Measurements from ENCODE around the gene KCNJ12.
"Not testable (repeated sequence)": the region's sequence is repeated elsewhere in the genome, so short reads cannot be mapped to it uniquely, and the experiment has no call there.

The KCNJ12 gene

DNA sequence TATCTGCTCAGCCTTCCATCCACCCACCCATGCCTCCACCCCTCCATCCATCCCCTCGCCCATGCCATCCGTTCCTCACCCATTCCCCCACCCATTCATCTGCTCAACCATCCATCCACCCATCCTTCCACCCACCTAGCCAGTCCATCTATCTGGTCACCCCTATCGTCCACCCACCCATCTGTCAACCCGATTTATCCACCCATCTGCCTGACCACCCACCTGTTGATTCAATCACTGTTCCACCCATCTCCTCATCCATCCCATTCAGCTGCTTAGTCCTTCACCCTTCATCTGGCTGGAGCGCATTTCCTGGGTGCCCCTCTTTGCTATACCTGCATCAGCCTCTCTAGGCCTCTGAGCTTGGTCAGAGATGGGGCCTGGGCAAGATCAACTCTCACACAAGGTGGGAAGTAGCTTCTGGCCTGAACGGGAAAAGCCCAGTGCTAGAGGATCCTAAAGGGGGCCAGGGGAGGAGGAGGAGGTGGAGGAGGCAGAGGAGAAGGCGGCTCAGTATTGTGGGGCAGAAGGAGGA lies 32.7 kb downstream of the KCNJ12 start:
- not testable (repeated sequence) for DNase-seq

DNA sequence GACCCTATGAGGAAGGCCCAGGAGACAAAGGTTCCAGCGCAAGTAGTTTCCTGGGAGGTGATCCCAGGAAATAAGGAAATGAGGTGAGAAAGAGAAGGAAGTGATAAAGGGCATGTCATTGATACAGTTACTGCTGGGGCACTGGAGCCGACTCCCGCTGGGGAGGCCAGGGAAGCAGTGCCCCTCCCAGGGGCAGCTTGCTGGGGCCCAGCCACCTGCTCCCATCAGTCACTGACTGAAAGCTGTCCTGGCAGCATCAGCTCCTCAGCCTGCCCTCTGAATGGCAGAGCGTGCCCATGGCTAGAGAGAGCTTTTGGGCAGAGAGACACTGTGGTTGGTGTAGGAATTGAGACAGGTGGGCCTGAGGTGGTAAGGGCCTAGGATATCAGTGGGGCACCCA lies 33.2 kb downstream of the KCNJ12 start:
- not testable (repeated sequence) for DNase-seq

DNA sequence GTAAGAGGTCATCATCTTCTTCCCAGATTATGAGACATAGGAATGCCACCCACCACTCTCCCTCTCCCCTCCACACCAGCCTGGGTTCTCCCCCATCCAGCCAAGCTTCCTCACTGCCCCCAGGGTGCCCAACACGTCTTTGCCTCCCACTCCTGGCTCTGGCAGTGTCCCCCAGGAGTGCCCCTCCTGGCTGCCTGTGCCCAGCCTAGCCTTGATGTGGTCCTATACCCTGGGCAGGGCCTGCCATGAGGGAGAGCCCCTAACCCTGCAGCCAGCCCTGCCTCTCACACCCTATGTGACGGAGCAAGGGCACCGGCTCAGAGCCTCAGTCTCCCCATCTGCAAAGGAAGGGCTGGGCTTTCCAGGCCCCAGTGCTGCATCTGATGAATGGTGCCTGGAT lies 33.8 kb downstream of the KCNJ12 start:
- DNase-seq, result not testable (repeated sequence)

DNA sequence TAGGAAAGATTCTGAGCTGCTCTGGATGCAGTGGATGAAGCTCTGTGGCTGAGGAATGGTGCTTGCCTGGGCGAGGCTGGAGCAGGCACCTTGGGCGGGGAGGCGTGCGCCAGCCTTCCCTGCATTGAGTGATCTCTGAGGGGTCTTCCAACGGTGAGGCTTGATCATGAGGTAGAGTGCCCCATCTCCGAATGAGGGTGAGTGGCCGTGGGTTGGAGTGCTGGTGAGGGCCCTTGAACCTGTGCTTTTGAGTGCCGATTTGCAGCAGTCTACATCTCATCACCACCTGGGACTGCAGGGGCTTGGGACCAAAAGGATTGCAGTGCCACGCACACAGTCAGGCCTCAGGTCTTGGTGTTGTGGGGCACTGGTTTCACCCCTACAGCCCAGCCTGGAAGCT lies 34.2 kb downstream of the KCNJ12 start:
- DNase-seq, result not testable (repeated sequence)

DNA sequence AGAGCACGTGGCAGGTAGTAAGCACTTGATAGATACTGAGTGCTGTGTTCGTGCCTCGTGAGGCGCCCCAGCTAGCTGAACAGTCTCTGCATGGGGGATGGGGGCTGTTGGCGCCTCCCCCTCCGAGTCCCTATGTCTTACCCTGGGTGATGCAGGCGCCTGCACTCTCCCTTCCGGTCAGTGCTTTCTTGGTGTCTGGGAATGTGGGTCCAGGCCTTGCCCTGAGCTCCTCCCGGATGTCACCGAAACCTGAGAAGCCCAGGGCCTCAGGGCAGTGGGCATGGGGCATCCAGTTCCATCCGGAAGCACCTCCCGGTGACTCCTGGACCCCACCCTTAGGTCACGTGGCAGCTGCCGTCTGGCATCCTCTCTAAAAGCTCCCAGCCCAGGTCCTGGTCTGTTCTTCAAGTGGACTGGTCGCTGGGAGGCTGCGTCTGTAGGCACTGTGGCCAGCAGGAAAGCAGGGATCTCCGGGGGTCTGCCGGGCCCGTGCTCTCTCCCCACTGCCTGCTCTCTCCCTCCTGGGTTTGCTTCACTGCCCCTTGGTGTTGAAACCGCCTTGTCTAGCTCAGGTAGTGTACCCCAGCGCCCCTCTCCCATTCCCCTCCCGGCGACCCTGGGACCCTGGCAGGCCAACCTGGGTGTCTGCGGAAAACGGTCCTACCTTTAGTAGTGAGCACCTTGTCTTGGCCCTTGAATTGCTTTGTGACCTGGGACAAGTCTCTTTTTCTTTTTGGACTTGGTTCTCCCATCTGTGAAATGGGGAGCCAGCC lies 34.9 kb downstream of the KCNJ12 start:
- DNase-seq, result not testable (repeated sequence)

DNA sequence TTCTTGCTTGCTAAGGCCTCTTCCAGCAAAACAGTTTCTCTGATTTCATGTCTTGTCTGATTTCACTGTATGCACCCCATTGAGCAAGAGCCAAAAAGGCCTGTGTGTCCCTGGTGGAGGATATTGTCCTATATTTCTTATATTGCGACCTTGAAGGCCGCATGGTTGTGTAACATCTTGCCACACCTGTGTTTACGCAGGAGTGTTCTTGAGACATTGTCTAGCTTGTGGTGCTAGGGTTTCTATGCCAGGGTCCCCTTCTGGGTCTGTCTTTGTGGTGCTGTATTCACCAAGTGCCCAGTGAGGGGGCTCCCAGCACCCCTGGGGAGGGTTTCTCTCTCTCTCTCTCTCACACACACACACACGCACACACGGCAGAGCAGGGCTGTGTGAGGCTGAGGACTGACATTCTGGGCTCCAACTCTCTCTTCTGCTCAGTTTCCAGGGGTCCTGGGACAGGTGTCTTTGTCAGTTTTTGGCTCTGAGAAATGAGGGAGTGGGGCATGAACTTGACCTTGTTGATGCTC lies 35.6 kb downstream of the KCNJ12 start:
- not testable (repeated sequence) for DNase-seq

DNA sequence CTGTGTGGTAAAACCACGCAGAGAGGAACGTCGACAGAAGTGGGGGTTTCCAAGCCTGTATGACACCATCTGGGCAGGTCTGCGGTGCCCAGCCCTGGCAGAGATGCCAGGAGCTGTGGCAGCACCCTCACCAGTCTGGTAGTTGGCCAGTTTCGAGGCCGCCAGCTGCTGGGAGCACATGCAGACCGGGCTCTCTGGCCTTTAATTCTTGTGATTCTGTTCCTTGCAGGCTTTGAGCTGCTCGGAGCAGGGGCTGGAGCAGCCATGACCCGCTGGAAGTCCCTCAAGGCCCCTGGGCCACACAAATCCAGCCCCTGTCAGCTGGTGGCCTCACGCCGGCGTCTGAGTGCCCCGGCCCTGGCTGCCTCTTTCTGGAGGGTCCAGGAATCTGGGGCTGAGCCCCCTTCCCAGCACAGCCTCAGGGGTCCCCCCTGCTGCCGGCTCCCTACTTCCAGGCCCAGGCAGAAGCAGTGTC lies 36.1 kb downstream of the KCNJ12 start:
- DNase-seq, result not testable (repeated sequence)

DNA sequence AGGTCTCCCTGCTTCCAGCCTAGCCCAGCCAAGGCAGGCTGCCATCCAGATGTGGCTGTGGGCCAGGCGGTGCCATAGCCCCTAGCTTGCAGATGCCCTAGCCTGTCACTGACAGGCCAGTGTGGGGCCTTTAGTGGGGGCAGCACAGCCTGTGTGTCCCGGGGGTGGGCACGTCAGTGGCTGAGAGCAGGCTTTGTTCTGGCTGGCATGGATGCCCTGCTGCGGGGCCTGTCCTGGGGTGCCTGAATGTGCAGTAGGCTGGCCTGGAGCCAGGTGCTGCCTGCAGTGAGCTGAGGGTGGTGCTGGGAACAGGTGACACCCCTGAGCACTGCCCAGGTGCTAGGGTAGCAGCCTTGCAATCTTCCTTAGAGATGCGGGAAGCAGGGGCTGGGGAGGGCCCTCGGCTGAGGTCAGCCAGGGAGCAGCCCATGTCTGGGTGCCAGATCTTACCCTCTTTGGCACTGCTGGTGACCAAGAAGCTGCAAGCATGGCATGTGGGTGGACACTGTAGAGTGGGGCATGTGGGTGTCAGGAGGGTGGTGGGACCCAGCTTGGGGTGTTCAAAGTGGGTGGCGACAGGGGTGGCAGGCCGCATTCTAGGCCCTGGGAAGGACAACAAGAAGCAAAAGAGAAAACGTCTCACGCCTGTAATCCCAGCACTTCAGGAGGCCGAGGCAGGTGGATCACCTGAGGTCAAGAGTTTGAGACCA lies 37.6 kb downstream of the KCNJ12 start:
- DNase-seq, result peak in 1 of 2 donors; percentile 14

DNA sequence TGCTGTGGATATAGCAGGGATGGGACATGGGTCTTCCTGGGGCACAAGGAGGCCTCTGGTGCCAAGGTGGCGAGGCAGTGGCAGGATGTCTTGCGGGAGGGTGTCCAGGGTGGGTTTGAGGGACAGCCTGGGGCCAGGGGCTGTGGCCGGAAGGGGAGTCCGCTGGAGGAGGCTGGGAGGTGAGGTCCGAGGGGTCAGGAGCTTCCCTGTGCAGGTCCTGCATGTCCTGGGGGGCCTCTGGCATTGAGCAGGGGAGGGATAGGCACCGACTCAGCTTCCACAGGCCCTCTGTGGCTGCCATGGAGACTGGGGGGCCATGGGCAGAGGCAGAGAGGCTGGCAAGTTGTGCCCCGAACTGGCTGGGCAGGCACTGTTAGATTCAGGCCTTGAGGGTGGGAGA lies 38.5 kb downstream of the KCNJ12 start:
- not testable (repeated sequence) for DNase-seq

DNA sequence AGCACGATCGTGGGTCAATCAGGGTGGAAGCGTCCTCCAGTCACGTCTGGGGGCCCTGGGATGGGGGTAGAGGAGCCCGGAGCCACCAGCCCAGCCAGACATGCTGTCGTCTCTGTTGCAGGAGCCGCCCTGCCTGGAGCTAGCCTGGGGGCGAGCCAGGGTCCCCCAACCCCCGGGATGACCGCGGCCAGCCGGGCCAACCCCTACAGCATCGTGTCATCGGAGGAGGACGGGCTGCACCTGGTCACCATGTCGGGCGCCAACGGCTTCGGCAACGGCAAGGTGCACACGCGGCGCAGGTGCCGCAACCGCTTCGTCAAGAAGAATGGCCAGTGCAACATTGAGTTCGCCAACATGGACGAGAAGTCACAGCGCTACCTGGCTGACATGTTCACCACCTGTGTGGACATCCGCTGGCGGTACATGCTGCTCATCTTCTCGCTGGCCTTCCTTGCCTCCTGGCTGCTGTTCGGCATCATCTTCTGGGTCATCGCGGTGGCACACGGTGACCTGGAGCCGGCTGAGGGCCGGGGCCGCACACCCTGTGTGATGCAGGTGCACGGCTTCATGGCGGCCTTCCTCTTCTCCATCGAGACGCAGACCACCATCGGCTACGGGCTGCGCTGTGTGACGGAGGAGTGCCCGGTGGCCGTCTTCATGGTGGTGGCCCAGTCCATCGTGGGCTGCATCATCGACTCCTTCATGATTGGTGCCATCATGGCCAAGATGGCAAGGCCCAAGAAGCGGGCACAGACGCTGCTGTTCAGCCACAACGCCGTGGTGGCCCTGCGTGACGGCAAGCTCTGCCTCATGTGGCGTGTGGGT lies 39.2 kb downstream of the KCNJ12 start:
- not testable (repeated sequence) for DNase-seq

DNA sequence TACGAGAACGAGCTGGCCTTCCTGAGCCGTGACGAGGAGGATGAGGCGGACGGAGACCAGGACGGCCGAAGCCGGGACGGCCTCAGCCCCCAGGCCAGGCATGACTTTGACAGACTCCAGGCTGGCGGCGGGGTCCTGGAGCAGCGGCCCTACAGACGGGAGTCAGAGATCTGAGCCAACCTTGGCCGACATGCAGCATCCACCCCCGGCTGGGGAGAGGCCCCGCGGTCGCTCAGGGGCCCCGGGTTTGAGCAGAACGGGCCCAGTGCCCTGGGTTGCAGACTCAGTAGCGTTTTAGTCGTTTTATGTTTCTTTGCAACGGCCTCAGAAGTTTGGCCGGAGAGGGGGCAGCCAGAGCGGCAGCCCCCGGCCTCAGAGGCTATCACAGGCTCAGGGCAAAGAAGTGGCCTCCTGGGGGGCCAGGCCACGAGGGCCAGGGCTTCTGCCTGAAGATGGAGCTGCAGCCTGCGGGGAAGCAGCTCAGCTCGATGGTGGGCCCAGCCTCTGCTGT lies 40.4 kb downstream of the KCNJ12 start:
- DNase-seq, result not testable (repeated sequence)

DNA sequence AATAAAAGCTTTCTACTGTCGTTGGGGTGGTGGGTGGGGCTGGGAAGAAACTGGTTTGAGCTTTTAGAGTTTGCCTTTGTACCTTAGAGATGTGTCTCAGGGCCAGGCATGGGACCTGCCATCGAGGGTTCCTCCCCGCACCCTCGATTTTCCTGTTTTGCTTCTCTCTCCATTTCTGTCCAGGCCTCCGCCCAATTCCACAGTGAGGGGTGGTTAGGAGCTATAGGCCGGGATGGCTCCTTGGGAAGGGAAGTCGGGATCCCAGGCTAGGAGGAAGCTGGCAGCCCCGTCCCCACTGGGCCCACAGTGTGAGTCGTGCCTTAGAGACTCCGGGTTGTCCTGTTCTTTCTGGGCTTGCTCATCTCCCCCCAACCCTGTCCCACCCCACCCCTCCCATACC lies 41.2 kb downstream of the KCNJ12 start:
- DNase-seq, result not testable (repeated sequence)

DNA sequence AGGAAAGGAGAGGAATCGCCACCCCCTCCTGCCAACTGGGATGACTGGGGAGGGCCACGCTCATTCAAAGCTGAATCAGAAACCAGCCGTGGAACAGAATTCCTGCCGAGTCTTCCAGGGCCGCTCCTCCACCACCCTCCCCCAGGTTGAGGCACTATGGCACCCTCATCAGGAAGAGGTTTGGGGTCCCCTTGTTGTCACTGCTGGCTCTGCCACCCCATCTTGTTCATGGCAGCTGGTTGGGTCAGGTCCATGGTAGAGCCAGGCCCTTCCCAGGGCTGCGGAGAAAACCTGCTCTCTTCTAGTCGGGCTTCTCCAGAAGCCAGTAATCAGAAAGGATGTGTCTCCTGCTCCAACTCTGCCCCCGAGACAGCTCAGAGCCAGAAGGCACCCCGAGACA lies 41.8 kb downstream of the KCNJ12 start:
- no peak for DNase-seq

DNA sequence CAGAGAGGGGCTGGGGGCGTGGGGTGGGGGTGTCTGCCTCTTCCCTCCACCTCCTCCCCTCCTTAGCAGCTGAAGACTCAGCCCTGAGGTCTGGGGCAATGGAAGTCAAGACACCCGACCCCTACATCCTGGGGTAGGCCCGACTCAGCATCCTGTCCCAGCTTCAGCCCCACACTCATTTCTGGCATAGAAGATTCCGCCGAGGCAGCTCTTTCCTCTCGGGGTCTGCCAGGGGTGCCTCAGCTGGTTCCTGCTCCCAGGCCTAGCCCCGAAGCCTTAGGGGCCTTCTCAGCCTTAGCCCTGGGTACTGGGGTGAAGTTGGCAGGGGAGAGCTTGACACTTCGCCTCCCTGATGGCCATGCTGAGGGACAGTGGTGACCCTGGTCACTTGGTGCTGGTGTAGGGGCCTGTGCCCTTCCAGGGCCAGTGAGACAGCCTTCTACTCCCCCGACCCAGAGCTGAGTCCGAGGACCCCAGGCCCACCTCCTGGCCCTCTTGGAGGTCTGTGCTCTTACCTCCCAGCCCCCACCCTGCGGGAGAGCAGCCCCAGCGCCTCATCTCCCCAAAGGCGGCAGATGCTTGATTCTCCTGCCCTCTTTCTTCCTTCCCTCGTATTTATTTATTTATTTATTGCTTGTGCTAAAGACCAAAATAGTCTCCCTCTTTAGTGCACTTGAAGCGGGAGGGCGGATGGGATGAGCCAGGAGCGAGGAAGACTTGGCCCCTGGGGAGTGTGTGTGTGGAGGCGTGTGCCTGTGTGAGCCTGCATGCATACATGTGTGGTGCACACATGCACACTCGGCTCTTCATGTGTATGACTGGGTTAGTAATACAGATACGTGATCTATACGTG lies 42.5 kb downstream of the KCNJ12 start:
- DNase-seq, result no peak

DNA sequence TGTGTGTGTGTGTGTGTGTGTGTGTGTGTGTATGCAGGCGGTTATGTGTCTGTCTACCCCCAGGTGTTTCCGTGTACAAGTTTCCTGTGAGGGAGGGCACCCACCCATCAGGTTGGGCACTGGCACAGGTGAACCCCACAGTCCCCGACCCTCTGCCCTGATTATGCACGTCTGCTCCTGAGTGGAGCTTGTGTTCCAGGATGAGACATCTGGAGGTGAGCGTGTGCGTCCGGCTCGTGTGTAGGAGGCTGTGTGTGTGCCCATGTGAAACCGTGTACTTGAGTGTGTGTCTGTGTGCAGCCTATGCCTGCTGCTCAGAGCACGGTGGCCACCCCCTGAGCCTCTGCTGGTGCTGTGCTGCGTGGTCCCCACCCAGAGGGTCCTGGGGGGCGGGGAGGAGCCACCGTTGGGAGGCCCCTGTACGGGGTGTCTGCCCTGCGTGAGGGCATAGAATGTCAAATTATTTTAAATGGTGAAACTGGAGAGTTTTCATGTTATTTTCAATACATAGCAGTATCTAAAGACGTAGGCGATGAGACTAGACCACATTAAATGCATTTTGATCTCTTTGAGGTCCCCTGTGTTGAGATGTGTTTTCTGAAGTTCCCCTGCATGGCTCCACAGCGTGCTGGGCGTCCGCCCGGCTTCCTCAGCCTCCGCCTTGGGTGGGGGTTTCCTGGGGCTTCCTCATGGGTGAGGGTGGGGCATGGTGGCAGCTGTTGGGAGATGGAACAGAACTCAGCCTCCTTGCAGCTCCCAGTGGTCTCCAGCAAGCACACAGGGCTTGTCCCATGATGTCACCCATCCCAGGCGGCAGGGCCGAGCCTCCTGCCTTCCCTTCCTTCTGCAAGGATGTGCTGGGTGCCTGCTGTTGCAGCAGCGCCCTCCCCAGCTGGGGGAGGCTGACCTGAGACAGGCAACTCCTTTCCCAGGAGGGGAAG lies 43.4 kb downstream of the KCNJ12 start:
- no peak for DNase-seq

DNA sequence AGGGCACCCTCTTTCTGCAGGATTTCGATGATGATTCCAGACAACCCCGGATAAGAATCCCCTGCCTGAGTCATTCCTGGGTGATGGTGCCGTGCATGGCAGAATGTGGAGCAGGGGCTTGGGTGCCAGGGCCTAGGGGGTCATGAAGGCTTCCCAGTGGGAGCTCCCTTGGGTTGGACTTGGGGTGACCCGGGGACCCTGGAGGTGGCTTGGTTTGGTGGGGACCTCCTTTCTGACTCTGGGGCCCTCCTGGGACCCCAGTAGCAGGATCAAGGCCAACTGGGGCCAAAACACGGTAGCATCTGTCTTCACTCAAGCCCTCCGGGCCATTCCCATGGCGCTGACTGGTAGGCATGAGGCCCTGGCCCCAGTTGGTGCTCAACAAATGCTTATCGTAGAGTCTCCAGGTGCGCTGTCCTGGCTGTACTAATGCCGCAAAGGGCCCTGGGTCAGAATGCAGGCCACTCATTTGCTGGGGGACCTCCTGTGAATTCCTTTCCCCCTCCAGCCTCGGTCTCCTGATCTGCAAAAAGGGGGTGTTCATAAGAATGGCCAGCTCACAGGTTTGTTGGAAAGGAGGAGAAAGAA lies 44.4 kb downstream of the KCNJ12 start:
- not testable (repeated sequence) for DNase-seq

DNA sequence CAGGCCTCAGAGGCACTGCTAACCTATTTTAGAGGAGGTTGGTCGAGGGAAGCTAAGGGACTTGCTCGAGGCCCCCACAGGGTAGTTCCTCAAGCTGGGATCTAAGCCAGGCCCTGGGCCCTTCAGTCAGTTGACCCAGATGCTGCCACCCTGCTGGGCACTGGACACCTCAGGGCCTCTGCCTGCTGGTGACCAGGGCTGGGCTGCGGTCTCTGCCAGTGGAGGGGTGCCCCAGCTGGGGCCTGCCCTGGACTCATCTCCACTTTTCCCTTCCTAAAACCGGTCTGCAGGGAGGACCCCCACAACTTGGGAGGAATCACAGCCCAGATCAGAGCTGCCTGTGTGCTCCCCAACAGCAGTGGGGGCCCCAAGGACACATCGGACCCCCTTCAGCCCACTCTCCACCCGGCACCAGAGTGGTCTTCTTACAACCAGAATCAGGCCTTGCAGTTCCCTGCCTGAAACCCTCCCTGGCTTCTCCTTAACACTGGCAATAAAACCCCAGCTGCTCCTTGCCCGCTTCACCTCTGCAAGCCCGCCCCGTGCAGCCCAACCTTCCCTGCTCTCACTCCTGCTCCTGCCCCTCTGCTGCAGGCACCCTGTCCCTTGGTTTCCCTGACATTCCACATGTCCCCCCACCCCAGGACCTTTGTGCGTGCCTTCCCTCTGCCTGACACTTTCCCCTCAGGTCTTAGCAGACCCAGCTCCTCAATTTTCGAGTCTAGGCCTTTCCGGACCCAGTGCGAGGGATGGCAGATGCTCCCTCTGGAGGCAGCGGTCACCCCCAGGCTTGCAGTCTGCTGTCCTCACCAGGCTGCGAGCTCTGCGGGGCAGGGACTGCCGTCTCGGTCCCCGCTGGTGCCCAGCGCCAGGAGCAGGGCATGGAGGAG lies 45.5 kb downstream of the KCNJ12 start:
- DNase-seq, result not testable (repeated sequence)

DNA sequence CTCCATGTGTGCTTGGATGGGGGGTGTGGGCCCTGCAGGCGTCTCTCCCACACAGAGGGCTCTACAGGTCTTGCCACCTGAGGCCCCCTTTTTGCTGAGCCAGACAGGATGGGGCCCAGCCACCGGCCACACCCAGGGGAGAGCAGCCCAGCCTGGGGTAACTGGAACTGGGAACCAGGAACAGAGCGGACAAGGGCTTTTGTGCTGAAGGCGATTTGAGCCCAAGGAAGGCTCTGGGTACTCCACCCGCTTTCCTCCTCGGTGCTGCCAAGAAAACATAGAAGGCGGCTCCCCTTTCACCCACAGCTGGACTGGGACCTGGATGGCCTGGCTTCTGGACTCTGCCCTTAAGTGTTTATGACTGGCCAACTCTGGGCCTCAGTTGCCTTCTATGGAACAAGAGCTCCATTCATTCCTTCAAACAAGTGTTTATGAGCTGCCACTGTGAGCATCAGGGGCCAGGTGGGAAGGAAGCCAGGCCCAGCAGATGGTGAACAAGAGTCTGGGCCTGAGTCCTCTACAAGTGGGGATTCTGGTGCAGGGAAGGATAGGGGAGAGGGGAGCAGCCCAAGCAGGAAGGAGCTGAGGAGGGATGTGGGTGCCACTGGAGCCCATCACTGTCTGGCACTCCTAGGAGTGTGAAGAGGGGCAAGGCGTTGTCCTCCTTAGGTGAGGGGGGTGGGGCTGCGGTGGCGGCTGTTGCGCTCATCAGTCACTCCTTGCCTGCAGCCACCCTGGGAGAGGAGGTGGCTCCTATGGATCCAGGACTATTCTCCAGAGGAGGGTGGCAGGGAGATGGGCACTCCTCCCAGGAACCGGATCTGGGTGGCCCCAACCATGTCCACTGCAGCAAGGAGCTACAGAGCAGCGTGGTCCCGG lies 46.4 kb downstream of the KCNJ12 start:
- not testable (repeated sequence) for DNase-seq
